ENCODE measurements around the gene ROPN1. TPM values are rescaled to one million over a fixed set of nuclear protein-coding genes. Genes with fewer than 3 reads are reported as not detected.

Gene ROPN1
- total and polyA plus RNA-seq, 2 experiments from 2014 or later = 0.11 TPM; not detected in 1

- TF ChIP-seq ZNF462 (CRISPR knock-in tag; IDR thresholded peaks at IDR 0.05) (no peak), CTCF (conservative IDR thresholded peaks at IDR 0.05; ENCODE audit: low read depth in 2 of 2) (no peak), EZH2phosphoT487 (IDR thresholded peaks at IDR 0.05; ENCODE audit: unreplicated experiment) (no peak), JUNB (IDR thresholded peaks at IDR 0.05; ENCODE audit: unreplicated experiment) (no peak), EZH2 (IDR thresholded peaks at IDR 0.05; ENCODE audit: low read depth, unreplicated experiment) (no peak), ETS1 (IDR thresholded peaks at IDR 0.05) (no peak), NANOG (IDR thresholded peaks at IDR 0.05; ENCODE audit: borderline replicate concordance) (no peak), CREB1 (CRISPR knock-in tag; IDR thresholded peaks at IDR 0.05; ENCODE audit: low read depth) (no peak), POLR2AphosphoS5 (IDR thresholded peaks at IDR 0.05; ENCODE audit: low read depth) (no peak), ZNF331 (CRISPR knock-in tag; IDR thresholded peaks at IDR 0.05; ENCODE audit: low read depth) (no peak)
These were observed 62.6 kb downstream of the ROPN1 start (continued) for GRCh38 chr3:123929325-123929724.

All from GM23338 (cell line).